Keratinocyte (primary cell): ENCODE results near the gene MRPS35. TPM values are rescaled to one million over a fixed set of nuclear protein-coding genes. Genes with fewer than 3 reads are reported as not detected.
A peak's percentile ranks its signal among the peaks of the same experiment; 100 is the strongest.

ENCODE experiments used
- DNase-seq: peaks from one replicate; pipeline ENCODE4 v3.0.0-alpha.2; 2011; ENCODE audit warnings: low read depth, missing footprints, low spot score
- FAIRE-seq: peaks from 2 replicates; lab custom pipeline; 2011; peaks lifted over from hg19 to GRCh38; lab: Jason Lieb, UNC
- H2AFZ ChIP-seq: 2 replicates; pipeline ENCODE4 v1.6.0; 2012; ENCODE audit warnings: low read length, control low read depth, inconsistent platforms; ENCODE audit not compliant: control insufficient read depth
- H3K27ac ChIP-seq: 2 replicates; pipeline ENCODE4 v1.5.1; 2011; ENCODE audit warnings: low read length; ENCODE audit not compliant: control insufficient read depth, insufficient read depth
- H3K27me3 ChIP-seq: 3 replicates; pipeline ENCODE4 v1.6.0; 2011; ENCODE audit warnings: low read length; ENCODE audit not compliant: control insufficient read depth, insufficient read depth; ENCODE audit errors: extremely low read depth
- H3K36me3 ChIP-seq, 2 experiments: 2 replicates in 1 of 2; 3 replicates in 1 of 2; pipeline ENCODE4 v1.5.1; 2011; ENCODE audit warnings: low read length in 2 of 2, mild to moderate bottlenecking in 1 of 2; ENCODE audit not compliant: control insufficient read depth in 2 of 2, insufficient read depth in 2 of 2; ENCODE audit errors: extremely low read depth in 1 of 2
- H3K4me1 ChIP-seq: 3 replicates; pipeline ENCODE4 v1.5.1; 2011; ENCODE audit warnings: low read length; ENCODE audit not compliant: control insufficient read depth, insufficient read depth; ENCODE audit errors: extremely low read depth
- H3K4me2 ChIP-seq: 3 replicates; pipeline ENCODE4 v1.6.0; 2011; ENCODE audit warnings: low read depth, low read length; ENCODE audit not compliant: control insufficient read depth, insufficient read depth; ENCODE audit errors: extremely low read depth
- H3K4me3 ChIP-seq, 3 experiments: fragments of 200-600 bp in 1 of 3; sonication (generic) in 1 of 3; 2 replicates in 2 of 3; 3 replicates in 1 of 3; pipeline ENCODE4 v1.5.1; 2011 to 2016; ENCODE audit warnings: low read length in 3 of 3, mild to moderate bottlenecking in 3 of 3, control low read depth in 2 of 3, inconsistent platforms in 1 of 3, low read depth in 1 of 3, mixed read lengths in 1 of 3, mixed run types in 1 of 3, moderate library complexity in 1 of 3; ENCODE audit not compliant: control insufficient read depth in 2 of 3, insufficient read depth in 2 of 3; ENCODE audit errors: extremely low read depth in 1 of 3
- H3K79me2 ChIP-seq: 2 replicates; pipeline ENCODE4 v1.6.0; 2012; ENCODE audit warnings: low read length; ENCODE audit not compliant: control insufficient read depth, insufficient read depth
- H3K9ac ChIP-seq: 3 replicates; pipeline ENCODE4 v1.6.0; 2011; ENCODE audit warnings: low read length; ENCODE audit not compliant: control insufficient read depth, insufficient read depth; ENCODE audit errors: extremely low read depth
- H3K9me1 ChIP-seq: 3 replicates; pipeline ENCODE4 v1.6.0; 2011; ENCODE audit warnings: low read length; ENCODE audit not compliant: control insufficient read depth, insufficient read depth; ENCODE audit errors: extremely low read depth
- H3K9me3 ChIP-seq: 2 replicates; pipeline ENCODE4 v1.5.1; 2012; ENCODE audit warnings: low read depth, low read length; ENCODE audit not compliant: control insufficient read depth
- H4K20me1 ChIP-seq: 3 replicates; pipeline ENCODE4 v1.6.0; 2011; ENCODE audit warnings: low read length; ENCODE audit not compliant: control insufficient read depth, insufficient read depth; ENCODE audit errors: extremely low read depth
- CTCF ChIP-seq, 3 experiments: IDR thresholded peaks in 1 of 3; conservative IDR thresholded peaks in 1 of 3; optimal IDR thresholded peaks in 1 of 3; 2 replicates in 2 of 3; 3 replicates in 1 of 3; pipeline versions ENCODE3 to v1.5.1; 2011; ENCODE audit warnings: low read length in 3 of 3, mild to moderate bottlenecking in 3 of 3, moderate library complexity in 2 of 3, control low read depth in 1 of 3, inconsistent platforms in 1 of 3; ENCODE audit not compliant: insufficient read depth in 2 of 3; ENCODE audit errors: extremely low read depth in 1 of 3
- EZH2 ChIP-seq: IDR thresholded peaks from one replicate; pipeline ENCODE4 v1.6.1; 2012; ENCODE audit warnings: inconsistent platforms, mild to moderate bottlenecking, low read length, moderate library complexity
- dilution Hi-C: fragments of 300-500 bp; cut with MboI; formaldehyde crosslinking; loops from one replicate; pipeline ENCODE4 v1.7.0; 2020; ENCODE audit warnings: low sequenced_read_pairs; ENCODE audit not compliant: extremely low pct_ligation_motif_present
- polyA plus RNA-seq, 5 experiments: library from polyadenylated mRNA; depleted of rRNA in 3 of 5; stranded (reverse) in 3 of 5; stranded (forward) in 1 of 5; unstranded in 1 of 5; fragments of >200 nt; gene quantifications; 1 replicate in 1 of 5; 2 replicates in 3 of 5; 3 replicates in 1 of 5; pipeline versions ENCODE4 v1.2.1 to v1.2.3, GENCODE V29; 2011 to 2012; ENCODE audit warnings: missing spikeins in 2 of 5, low read depth in 1 of 5, low replicate concordance in 1 of 5

Gene MRPS35
- polyA plus RNA-seq, 1 donor (not counting 4 experiments of a cell fraction or from before 2014, with no cell fraction given) = 60.1 TPM

DNA sequence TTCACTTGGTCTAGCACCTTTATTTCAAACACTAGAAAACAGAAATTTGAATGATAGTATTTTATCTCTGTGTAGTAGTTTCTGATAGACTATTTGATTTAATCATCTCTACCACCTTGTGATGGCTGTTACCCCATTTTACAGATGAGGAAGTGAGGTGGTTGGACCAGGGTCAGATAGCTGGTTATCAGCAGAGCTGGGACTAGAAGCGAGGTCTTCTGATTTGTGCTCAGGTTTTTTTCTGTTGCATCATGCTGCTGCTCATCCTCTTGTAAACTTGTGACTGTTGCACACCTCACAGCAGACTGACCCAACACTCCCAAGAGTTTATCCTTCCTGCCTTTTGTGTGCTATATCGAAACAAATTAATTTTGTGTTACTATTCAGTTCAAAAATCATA lies 79.5 kb downstream of the MRPS35 start:
- no peaks in the 10 kb centered on the region for H3K9me3 ChIP-seq
- H3K27ac ChIP-seq = no peak overlapping the region
- peaks cover 17% of the 10 kb centered on the region for H3K4me1 ChIP-seq
- FAIRE-seq (peak; percentile 51), DNase-seq (no peak)
- peaks cover 3% of the 10 kb centered on the region for H3K9me1 ChIP-seq
- H3K27me3 ChIP-seq = no peaks in the 10 kb centered on the region
- no peak overlapping the region for H2AFZ ChIP-seq
- H3K4me3 ChIP-seq = no peak overlapping the region
- no peaks in the 10 kb centered on the region for H4K20me1 ChIP-seq
- dilution Hi-C loops = no loop called here
- H3K36me3 ChIP-seq = peaks cover 13 to 47% of the 10 kb centered on the region in 2 experiments
- no peak for TF ChIP-seq EZH2
- TF ChIP-seq CTCF (optimal IDR thresholded peaks at IDR 0.05 in 1 of 3, IDR thresholded peaks at IDR 0.05 in 1 of 3, conservative IDR thresholded peaks at IDR 0.05 in 1 of 3; ENCODE audit: extremely low read depth in 1 of 3, insufficient read depth in 2 of 3, low read length in 3 of 3) = no peak
- peaks cover 61% of the 10 kb centered on the region for H3K79me2 ChIP-seq
- no peak overlapping the region for H3K9ac ChIP-seq
- no peak overlapping the region for H3K4me2 ChIP-seq

GRCh38 chr12:27794818-27795584 lies 84.4 kb downstream of the MRPS35 start:
- FAIRE-seq (no peak), DNase-seq (no peak)
- no peak overlapping the region for H3K4me3 ChIP-seq
- H3K27me3 ChIP-seq = no peaks in the 10 kb centered on the region
- no peaks in the 10 kb centered on the region for H3K9me1 ChIP-seq
- no peak overlapping the region for H3K27ac ChIP-seq
- dilution Hi-C loops = no loop called here
- H3K9me3 ChIP-seq = no peaks in the 10 kb centered on the region
- H3K9ac ChIP-seq = no peak overlapping the region
- peaks cover 22% of the 10 kb centered on the region for H3K79me2 ChIP-seq
- no peak overlapping the region for H2AFZ ChIP-seq
- no peak for TF ChIP-seq CTCF (optimal IDR thresholded peaks at IDR 0.05 in 1 of 3, IDR thresholded peaks at IDR 0.05 in 1 of 3, conservative IDR thresholded peaks at IDR 0.05 in 1 of 3; ENCODE audit: extremely low read depth in 1 of 3, insufficient read depth in 2 of 3, low read length in 3 of 3)
- no peak for TF ChIP-seq EZH2
- H3K4me2 ChIP-seq = no peak overlapping the region
- H4K20me1 ChIP-seq = no peaks in the 10 kb centered on the region
- no peaks in the 10 kb centered on the region for H3K4me1 ChIP-seq
- H3K36me3 ChIP-seq = peaks cover 21 to 44% of the 10 kb centered on the region in 2 experiments
